OCI-LY1 (cell line): ENCODE data around the gene NEMP1.

Experiments
- H2AFZ ChIP-seq: fragments of 200-600 bp; sonication (generic), shearing (Covaris generic); 2 replicates; pipeline ENCODE4 v1.6.0; 2014; ENCODE audit warnings: antibody characterized with exemption, mild to moderate bottlenecking, low read length
- H3F3A ChIP-seq: fragments of 200-600 bp; sonication (generic), shearing (Covaris generic); 2 replicates; pipeline ENCODE4 v1.6.0; 2014; ENCODE audit warnings: mild to moderate bottlenecking, antibody characterized with exemption, low read length, moderate library complexity; ENCODE audit not compliant: insufficient read depth
- H3K27ac ChIP-seq: fragments of 200-600 bp; sonication (generic); 2 replicates; pipeline ENCODE4 v1.5.1; 2014; ENCODE audit warnings: low read length, mixed run types, mild to moderate bottlenecking, low read depth; ENCODE audit not compliant: poor library complexity, severe bottlenecking
- H3K27me3 ChIP-seq: fragments of 200-600 bp; sonication (generic); 2 replicates; pipeline ENCODE4 v1.6.0; 2014; ENCODE audit warnings: antibody characterized with exemption, mild to moderate bottlenecking, low read length, moderate library complexity; ENCODE audit not compliant: insufficient read depth
- H3K36me3 ChIP-seq: fragments of 200-600 bp; sonication (generic); 2 replicates; pipeline ENCODE4 v1.6.1; 2014; ENCODE audit warnings: mild to moderate bottlenecking, antibody characterized with exemption, low read length, moderate library complexity, mixed read lengths; ENCODE audit not compliant: insufficient read depth
- H3K4me1 ChIP-seq: fragments of 200-600 bp; sonication (generic); 2 replicates; pipeline ENCODE4 v1.5.1; 2014; ENCODE audit warnings: mild to moderate bottlenecking, low read length, moderate library complexity; ENCODE audit not compliant: insufficient read depth, severe bottlenecking
- H3K4me2 ChIP-seq: fragments of 200-600 bp; sonication (generic), shearing (Covaris generic); 2 replicates; pipeline ENCODE4 v1.6.1; 2014; ENCODE audit warnings: low read length
- H3K4me3 ChIP-seq: fragments of 200-600 bp; sonication (generic); 2 replicates; pipeline ENCODE4 v1.5.1; 2014; ENCODE audit warnings: low read length, low read depth, mild to moderate bottlenecking, mixed read lengths; ENCODE audit not compliant: poor library complexity, severe bottlenecking
- H3K79me2 ChIP-seq: fragments of 200-600 bp; shearing (Covaris generic); 2 replicates; pipeline ENCODE4 v1.6.1; 2016; ENCODE audit warnings: mixed run types, low read length, mixed read lengths; ENCODE audit not compliant: insufficient read depth
- H3K9ac ChIP-seq: fragments of 200-600 bp; sonication (generic), shearing (Covaris generic); 2 replicates; pipeline ENCODE4 v1.6.1; 2014; ENCODE audit warnings: mild to moderate bottlenecking, low read length, mixed read lengths
- H3K9me2 ChIP-seq: fragments of 200-600 bp; sonication (generic), shearing (Covaris generic); 2 replicates; pipeline ENCODE4 v1.6.1; 2014; ENCODE audit warnings: low read depth, mild to moderate bottlenecking, low read length, mixed read lengths
- H3K9me3 ChIP-seq: fragments of 200-600 bp; shearing (Covaris generic); 2 replicates; pipeline ENCODE4 v1.6.1; 2014; ENCODE audit warnings: low read length, mixed read lengths
- H4K20me1 ChIP-seq: fragments of 200-600 bp; sonication (generic), shearing (Covaris generic); 2 replicates; pipeline ENCODE4 v1.6.0; 2016; ENCODE audit warnings: mild to moderate bottlenecking, low read length; ENCODE audit not compliant: insufficient read depth
- EZH2 ChIP-seq: fragments of 200-600 bp; sonication (generic), shearing (Covaris generic); IDR thresholded peaks from 2 replicates; pipeline ENCODE4 v1.8.0; 2017; ENCODE audit warnings: borderline replicate concordance, mixed run types, mild to moderate bottlenecking, antibody characterized with exemption, low read length, moderate library complexity, mixed read lengths
- TF ChIP-seq, protein P1 (sequence below): fragments of 200-600 bp; sonication (generic), shearing (Covaris generic); IDR thresholded peaks from 2 replicates; pipeline ENCODE4 v1.5.1; 2017; ENCODE audit warnings: mild to moderate bottlenecking, antibody characterized with exemption, low read length, moderate library complexity, mixed read lengths

NEMP1 gene

DNA sequence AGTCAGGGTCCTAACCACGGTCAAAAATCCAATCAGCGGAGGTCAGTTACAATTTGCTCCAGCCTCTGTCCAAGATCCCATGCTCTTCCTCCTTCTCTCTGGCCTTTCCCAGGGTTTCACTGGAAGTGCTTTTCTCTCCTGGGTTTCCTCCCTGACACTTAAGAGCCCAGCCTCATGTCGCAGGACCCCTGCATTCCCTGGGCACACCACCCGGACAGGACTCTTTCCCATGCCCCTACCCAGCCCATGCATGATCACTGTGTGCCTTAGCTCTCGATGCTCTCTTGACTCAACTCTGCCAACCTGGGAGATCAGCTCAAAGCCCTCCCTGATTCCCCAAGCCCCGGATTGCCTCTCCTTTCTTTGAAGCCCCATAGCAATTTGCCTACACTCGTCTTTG lies 46.8 kb downstream of the NEMP1 start:
- Histone ChIP-seq H3K27me3 (peaks cover 10% of the 10 kb centered on the region; the same call in 1 of the 2 replicates), H3K36me3 (no peaks in the 10 kb centered on the region), H3K27ac (no peak overlapping the region), H3K9me2 (no peaks in the 10 kb centered on the region), H3K4me3 (peak overlapping the region; percentile 21), H3K4me1 (peaks cover 22% of the 10 kb centered on the region), H3F3A (no peaks in the 10 kb centered on the region), H3K9me3 (no peaks in the 10 kb centered on the region), H2AFZ (no peak overlapping the region), H3K4me2 (peak overlapping the region; percentile 33; the same call in 1 of the 2 replicates), H4K20me1 (no peaks in the 10 kb centered on the region), H3K79me2 (no peaks in the 10 kb centered on the region), H3K9ac (no peak overlapping the region; the same call in 1 of the 2 replicates)
- no peak for TF ChIP-seq EZH2
- TF ChIP-seq, protein P1, sequence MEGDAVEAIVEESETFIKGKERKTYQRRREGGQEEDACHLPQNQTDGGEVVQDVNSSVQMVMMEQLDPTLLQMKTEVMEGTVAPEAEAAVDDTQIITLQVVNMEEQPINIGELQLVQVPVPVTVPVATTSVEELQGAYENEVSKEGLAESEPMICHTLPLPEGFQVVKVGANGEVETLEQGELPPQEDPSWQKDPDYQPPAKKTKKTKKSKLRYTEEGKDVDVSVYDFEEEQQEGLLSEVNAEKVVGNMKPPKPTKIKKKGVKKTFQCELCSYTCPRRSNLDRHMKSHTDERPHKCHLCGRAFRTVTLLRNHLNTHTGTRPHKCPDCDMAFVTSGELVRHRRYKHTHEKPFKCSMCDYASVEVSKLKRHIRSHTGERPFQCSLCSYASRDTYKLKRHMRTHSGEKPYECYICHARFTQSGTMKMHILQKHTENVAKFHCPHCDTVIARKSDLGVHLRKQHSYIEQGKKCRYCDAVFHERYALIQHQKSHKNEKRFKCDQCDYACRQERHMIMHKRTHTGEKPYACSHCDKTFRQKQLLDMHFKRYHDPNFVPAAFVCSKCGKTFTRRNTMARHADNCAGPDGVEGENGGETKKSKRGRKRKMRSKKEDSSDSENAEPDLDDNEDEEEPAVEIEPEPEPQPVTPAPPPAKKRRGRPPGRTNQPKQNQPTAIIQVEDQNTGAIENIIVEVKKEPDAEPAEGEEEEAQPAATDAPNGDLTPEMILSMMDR: no peak

DNA sequence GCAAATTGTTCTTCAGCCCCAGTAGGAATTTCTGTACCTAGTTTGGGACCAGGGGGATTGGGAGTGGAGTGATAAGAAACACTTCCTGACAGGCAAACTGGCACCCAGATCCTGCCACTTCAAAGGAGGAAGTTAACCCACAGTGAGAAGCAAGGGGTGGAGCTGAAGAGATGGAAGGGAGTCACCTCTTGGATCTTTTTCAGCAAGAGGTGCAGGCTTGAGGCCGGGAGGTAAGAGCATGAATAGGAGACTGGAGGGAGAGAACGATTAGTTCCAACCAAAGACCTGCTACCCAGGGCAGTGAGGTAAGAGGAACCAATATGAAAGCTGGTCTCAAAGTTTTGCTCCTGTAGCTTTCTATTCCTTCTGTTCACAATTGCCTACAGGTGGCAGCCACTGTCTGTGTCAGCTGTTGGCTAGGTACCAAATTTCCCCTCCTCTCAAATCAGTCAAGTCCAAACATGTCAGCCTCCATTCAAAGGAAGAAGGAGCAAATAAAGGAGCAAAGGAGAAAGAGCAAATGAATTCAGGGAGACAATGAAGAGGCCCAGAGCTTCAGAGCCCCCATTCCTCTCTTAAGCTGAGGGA lies 47.4 kb downstream of the NEMP1 start:
- Histone ChIP-seq H3K79me2 (no peaks in the 10 kb centered on the region), H3K4me2 (peak overlapping the region; percentile 33; the same call in 1 of the 2 replicates), H3K9ac (no peak overlapping the region; the same call in 1 of the 2 replicates), H3K27me3 (peaks cover 7% of the 10 kb centered on the region; the same call in 1 of the 2 replicates), H3K9me3 (no peaks in the 10 kb centered on the region), H3K27ac (no peak overlapping the region), H4K20me1 (no peaks in the 10 kb centered on the region), H3K9me2 (no peaks in the 10 kb centered on the region), H3K4me3 (peak overlapping the region; percentile 21), H3K4me1 (peaks cover 22% of the 10 kb centered on the region), H3K36me3 (no peaks in the 10 kb centered on the region), H3F3A (no peaks in the 10 kb centered on the region), H2AFZ (no peak overlapping the region)
- TF ChIP-seq, protein P1: peak; percentile 54
- no peak for TF ChIP-seq EZH2

DNA sequence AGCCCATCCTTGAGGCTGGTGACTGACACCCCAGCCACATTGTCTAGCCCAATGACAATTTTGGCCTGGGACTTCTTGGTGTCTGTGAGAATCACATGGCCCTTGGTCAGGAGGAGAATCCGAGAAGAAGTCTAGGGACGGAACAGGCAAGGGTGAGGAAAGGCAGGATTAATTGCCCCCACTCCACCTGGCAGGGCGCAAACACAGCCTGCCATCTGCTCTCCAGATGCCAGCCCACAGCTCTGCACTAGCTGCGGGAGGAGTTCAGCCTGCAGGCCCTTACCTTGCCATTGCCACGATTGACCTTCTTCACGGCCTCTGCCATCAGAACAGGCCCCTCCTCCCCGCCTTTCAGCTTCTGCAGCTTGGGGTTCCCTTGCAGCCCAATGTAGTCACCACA lies 49.1 kb downstream of the NEMP1 start:
- Histone ChIP-seq H3K9me2 (no peaks in the 10 kb centered on the region), H4K20me1 (no peaks in the 10 kb centered on the region), H3F3A (no peaks in the 10 kb centered on the region), H3K36me3 (no peaks in the 10 kb centered on the region), H3K9me3 (no peaks in the 10 kb centered on the region), H2AFZ (no peak overlapping the region), H3K27ac (no peak overlapping the region), H3K4me1 (peaks cover 22% of the 10 kb centered on the region), H3K79me2 (no peaks in the 10 kb centered on the region), H3K27me3 (peaks cover 15% of the 10 kb centered on the region; the same call in 1 of the 2 replicates), H3K9ac (no peak overlapping the region), H3K4me2 (no peak overlapping the region), H3K4me3 (no peak overlapping the region)
- TF ChIP-seq, protein P1: no peak
- TF ChIP-seq EZH2: no peak
